Measurements from ENCODE around the gene HMG20B.
"Not testable (repeated sequence)": the region's sequence is repeated elsewhere in the genome, so short reads cannot be mapped to it uniquely, and the experiment has no call there.

The HMG20B gene

GRCh38 chr19:3576696-3577443, 4.1 kb downstream of the HMG20B start:
- peak; percentile 79 for DNase-seq (ENCODE audit: low read depth)
- peak overlapping the region; percentile 6 for H3K4me3 ChIP-seq (ENCODE audit: control insufficient read depth, low read depth, low read length)
- no peak for TF ChIP-seq CTCF (conservative IDR thresholded peaks at IDR 0.05; ENCODE audit: control insufficient read depth, insufficient read depth, low read depth, low read length)

DNA sequence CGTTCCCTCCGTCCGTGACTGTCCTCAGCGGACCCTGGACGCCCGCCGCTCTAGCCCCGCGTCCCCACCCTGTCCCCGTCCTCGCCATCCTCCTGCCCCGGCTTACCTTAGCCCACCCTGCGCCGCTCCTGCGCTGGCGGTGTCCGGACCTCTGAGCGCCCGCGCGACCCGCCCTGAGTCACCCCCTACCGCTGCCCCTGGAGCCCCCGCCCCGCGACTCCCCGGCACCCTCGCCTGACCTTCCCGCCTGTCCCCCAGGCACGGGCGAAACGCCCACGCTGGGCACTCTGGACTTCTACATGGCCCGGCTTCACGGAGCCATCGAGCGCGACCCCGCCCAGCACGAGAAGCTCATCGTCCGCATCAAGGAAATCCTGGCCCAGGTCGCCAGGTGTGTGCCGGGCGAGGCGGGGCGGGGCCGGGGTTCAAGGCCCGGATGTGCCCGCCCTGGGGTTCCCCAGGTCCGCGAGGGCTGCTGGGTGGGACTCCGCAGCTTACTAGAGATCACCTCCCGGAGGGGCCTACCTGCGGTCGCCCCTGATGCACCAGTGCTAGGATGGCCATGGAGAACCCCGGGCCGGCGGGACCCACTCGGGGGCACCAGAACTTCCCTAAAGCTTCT, 5.1 kb downstream of the HMG20B start:
- no peak for TF ChIP-seq CTCF (conservative IDR thresholded peaks at IDR 0.05; ENCODE audit: control insufficient read depth, insufficient read depth, low read depth, low read length)
- DNase-seq (ENCODE audit: low read depth): no peak
- H3K4me3 ChIP-seq (ENCODE audit: control insufficient read depth, low read depth, low read length): no peak overlapping the region

DNA sequence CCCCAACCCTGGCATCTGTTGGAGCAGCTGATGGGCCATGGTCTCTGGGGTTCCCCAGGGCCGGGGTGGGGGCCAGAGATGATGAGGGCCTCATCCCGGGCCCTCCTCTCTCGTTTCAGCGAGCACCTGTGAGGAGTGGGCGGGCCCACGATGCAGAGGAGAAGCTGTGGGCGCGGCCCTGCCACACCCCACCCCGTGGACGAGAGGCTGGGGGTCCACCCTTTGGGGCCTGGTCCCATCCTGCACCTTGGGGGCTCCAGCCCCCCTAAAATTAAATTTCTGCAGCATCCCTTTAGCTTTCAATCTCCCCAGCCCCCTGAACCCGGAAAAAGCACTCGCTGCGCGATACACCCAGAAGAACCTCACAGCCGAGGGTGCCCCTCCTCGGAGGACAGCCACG, 5.6 kb downstream of the HMG20B start:
- H3K4me3 ChIP-seq (ENCODE audit: control insufficient read depth, low read depth, low read length): no peak overlapping the region
- TF ChIP-seq CTCF (conservative IDR thresholded peaks at IDR 0.05; ENCODE audit: control insufficient read depth, insufficient read depth, low read depth, low read length): no peak
- no peak for DNase-seq (ENCODE audit: low read depth)

DNA sequence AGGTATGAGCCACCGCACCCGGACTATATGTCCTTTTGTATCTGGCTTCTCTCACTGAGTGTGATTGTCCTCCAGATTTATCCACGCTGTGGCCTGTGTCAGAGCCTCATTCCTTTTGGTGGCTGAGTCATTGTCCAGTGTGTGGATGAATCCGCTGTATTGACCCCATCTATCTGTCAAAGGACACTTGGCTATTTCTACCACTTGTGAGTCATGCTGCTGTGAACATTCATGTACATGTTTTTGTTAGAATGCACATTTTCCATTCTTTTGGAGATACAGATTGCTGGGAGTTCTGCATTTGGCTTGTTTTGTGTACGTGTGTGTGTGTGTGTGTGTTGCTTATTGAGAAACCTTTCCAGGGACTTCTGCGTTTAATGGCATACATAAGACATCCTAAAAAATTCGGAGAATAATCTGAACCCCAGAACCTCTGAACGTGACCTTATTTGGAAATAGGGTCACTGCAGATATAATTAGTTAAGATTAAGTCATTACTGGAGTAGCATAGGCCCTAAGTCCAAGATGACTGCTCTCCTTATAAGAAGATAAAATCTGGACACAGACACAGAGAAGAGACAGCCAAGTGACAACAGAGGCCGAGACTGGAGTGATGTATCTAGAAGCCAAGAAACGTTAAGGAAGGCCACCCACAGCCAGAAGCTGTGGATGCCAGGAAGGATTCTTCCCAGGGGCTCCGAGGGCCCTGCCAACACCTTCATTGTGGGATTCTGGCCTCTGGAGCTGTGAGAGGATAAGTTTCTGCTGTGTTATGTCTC, 7.6 kb downstream of the HMG20B start:
- H3K4me3 ChIP-seq (ENCODE audit: control insufficient read depth, low read depth, low read length): no peak overlapping the region
- no peak for TF ChIP-seq CTCF (conservative IDR thresholded peaks at IDR 0.05; ENCODE audit: control insufficient read depth, insufficient read depth, low read depth, low read length)
- DNase-seq (ENCODE audit: low read depth): peak; percentile 98

- not testable (repeated sequence) for DNase-seq (ENCODE audit: low read depth); H3K4me3 ChIP-seq (ENCODE audit: control insufficient read depth, low read depth, low read length)
Observed at GRCh38 chr19:3581792-3582191, 9.0 kb downstream of the HMG20B start.

- not testable (repeated sequence) for H3K4me3 ChIP-seq (ENCODE audit: control insufficient read depth, low read depth, low read length); DNase-seq (ENCODE audit: low read depth)
Observed at GRCh38 chr19:3584036-3584802, 11.5 kb downstream of the HMG20B start.

DNA sequence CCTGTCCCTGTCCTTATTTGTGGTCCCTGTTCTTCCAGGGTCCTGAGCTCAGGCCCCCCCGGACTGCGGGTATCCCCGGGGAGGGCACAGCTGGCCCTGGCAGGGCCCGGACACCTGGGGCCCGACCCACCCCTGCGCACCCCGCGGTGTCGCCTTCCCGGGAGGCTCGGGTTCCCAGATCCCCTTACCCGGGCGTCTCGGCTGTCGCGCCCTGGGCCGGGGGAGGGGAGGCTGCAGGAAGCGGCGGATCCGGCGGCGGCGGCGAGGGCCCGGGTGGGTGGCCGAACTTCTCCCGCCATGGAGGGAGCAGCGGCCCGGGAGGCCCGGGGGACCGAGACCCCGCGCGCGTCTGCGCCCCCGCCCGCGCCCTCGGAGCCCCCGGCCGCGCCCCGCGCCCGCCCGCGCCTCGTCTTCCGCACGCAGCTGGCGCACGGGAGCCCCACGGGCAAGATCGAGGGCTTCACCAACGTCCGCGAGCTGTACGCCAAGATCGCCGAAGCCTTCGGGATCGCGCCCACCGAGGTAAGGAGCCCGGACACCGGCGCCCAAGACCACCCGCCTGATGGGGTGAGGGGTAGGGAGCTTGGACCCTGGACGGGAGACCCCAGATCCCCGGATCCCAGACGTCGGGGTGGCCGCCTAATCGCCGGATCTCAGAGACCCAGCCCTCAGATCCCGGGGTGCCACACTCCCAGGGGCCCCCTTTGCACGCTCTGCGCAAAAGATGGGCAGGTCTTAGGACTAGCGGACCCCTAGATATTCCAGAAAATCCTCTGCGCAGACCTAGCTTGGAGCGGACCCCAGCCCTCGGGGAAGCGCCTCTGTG, 12.8 kb downstream of the HMG20B start, which contains the start of gene GIPC3:
Gene GIPC3 (plus strand): TSS at position 178 of the 826 bp plus-strand sequence. CDS start 120 bp downstream, at position 298.
- no peak within 1 kb of the TSS for H3K4me3 ChIP-seq (ENCODE audit: control insufficient read depth, low read depth, low read length)
- no peak for DNase-seq (ENCODE audit: low read depth)

More for the DNA sequence above, 12.8 kb downstream of the HMG20B start, which contains the start of gene GIPC3:
- no peak for TF ChIP-seq CTCF (conservative IDR thresholded peaks at IDR 0.05; ENCODE audit: control insufficient read depth, insufficient read depth, low read depth, low read length)

Measured in fibroblast of mammary gland (primary cell).